GM19099 (cell line): ENCODE data around the gene MILR1.

Experiments used
- POLR2A ChIP-seq: IDR thresholded peaks from 3 replicates; pipeline ENCODE4 v1.6.1; 2011; ENCODE audit warnings: low read depth; ENCODE audit not compliant: insufficient read length; ENCODE audit errors: extremely low read depth

MILR1 gene

GRCh38 chr17:64418506-64419339 is 30.2 kb upstream of the MILR1 start:
- no peak for TF ChIP-seq POLR2A

- no peak for TF ChIP-seq POLR2A
Measured at GRCh38 chr17:64420143-64420670, 28.7 kb upstream of the MILR1 start.

- TF ChIP-seq POLR2A = no peak
Measured at GRCh38 chr17:64423881-64424280, 25.0 kb upstream of the MILR1 start.

GRCh38 chr17:64424324-64424849 is 24.5 kb upstream of the MILR1 start:
- TF ChIP-seq POLR2A = no peak

- TF ChIP-seq POLR2A = no peak
Measured at GRCh38 chr17:64425191-64425590, 23.7 kb upstream of the MILR1 start.

- TF ChIP-seq POLR2A = no peak
Measured at GRCh38 chr17:64426596-64426995, 22.3 kb upstream of the MILR1 start.

- no peak for TF ChIP-seq POLR2A
Measured at GRCh38 chr17:64428406-64428805, 20.5 kb upstream of the MILR1 start.

- no peak for TF ChIP-seq POLR2A
Measured at GRCh38 chr17:64431534-64431933, 17.4 kb upstream of the MILR1 start.

GRCh38 chr17:64437944-64438525 is 10.9 kb upstream of the MILR1 start:
- TF ChIP-seq POLR2A = no peak

- TF ChIP-seq POLR2A = no peak
Measured at GRCh38 chr17:64439956-64440355, 9.0 kb upstream of the MILR1 start.

- no peak for TF ChIP-seq POLR2A
Measured at GRCh38 chr17:64441772-64442540, 7.0 kb upstream of the MILR1 start.

GRCh38 chr17:64442541-64442971 is 6.4 kb upstream of the MILR1 start:
- no peak for TF ChIP-seq POLR2A

GRCh38 chr17:64443086-64443760 is 5.7 kb upstream of the MILR1 start:
- no peak for TF ChIP-seq POLR2A

- no peak for TF ChIP-seq POLR2A
Measured at GRCh38 chr17:64447526-64447925, 1.4 kb upstream of the MILR1 start.

GRCh38 chr17:64449545-64449944 is 630 bp downstream of the MILR1 start:
- TF ChIP-seq POLR2A = no peak
